ENCODE results near the gene WNT7A. TPM values are rescaled to one million over a fixed set of nuclear protein-coding genes. Genes with fewer than 3 reads are reported as not detected.

WNT7A gene
- total RNA-seq, 1 experiment from 2014 or later = not detected

- no peak for DNase-seq (ENCODE audit: low spot score)
Measured at GRCh38 chr3:13827699-13828098, 52.2 kb downstream of the WNT7A start.

GRCh38 chr3:13827256-13827655 lies 52.6 kb downstream of the WNT7A start:
- no peak for DNase-seq (ENCODE audit: low spot score)

GRCh38 chr3:13826672-13827071 lies 53.2 kb downstream of the WNT7A start:
- DNase-seq (ENCODE audit: low spot score) = no peak

GRCh38 chr3:13825821-13826220 lies 54.0 kb downstream of the WNT7A start:
- DNase-seq (ENCODE audit: low spot score) = no peak

- no peak for DNase-seq (ENCODE audit: low spot score)
Measured at GRCh38 chr3:13825311-13825579, 54.6 kb downstream of the WNT7A start.

- DNase-seq (ENCODE audit: low spot score) = no peak
Measured at GRCh38 chr3:13824521-13825310, 55.2 kb downstream of the WNT7A start.

- no peak for DNase-seq (ENCODE audit: low spot score)
Measured at GRCh38 chr3:13823692-13824091, 56.2 kb downstream of the WNT7A start.

- no peak for DNase-seq (ENCODE audit: low spot score)
Measured at GRCh38 chr3:13822871-13823585, 56.8 kb downstream of the WNT7A start.

GRCh38 chr3:13822042-13822441 lies 57.8 kb downstream of the WNT7A start:
- no peak for DNase-seq (ENCODE audit: low spot score)

- DNase-seq (ENCODE audit: low spot score) = no peak
Measured at GRCh38 chr3:13821126-13821525, 58.7 kb downstream of the WNT7A start.

- no peak for DNase-seq (ENCODE audit: low spot score)
Measured at GRCh38 chr3:13818919-13819318, 61.0 kb downstream of the WNT7A start.

- DNase-seq (ENCODE audit: low spot score) = no peak
Measured at GRCh38 chr3:13815088-13815683, 64.7 kb downstream of the WNT7A start.

- DNase-seq (ENCODE audit: low spot score) = no peak
Measured at GRCh38 chr3:13812034-13812471, 67.8 kb downstream of the WNT7A start.

GRCh38 chr3:13811614-13812013 lies 68.3 kb downstream of the WNT7A start:
- no peak for DNase-seq (ENCODE audit: low spot score)

- no peak for DNase-seq (ENCODE audit: low spot score)
Measured at GRCh38 chr3:13808550-13808949, 71.3 kb downstream of the WNT7A start.

GRCh38 chr3:13801361-13802204 lies 78.3 kb downstream of the WNT7A start:
- DNase-seq (ENCODE audit: low spot score) = peak; percentile 61

- DNase-seq (ENCODE audit: low spot score) = no peak
Measured at GRCh38 chr3:13800064-13800463, 79.8 kb downstream of the WNT7A start.

- no peak for DNase-seq (ENCODE audit: low spot score)
Measured at GRCh38 chr3:13798401-13798800, 81.5 kb downstream of the WNT7A start.

- DNase-seq (ENCODE audit: low spot score) = no peak
Measured at GRCh38 chr3:13796701-13797460, 83.0 kb downstream of the WNT7A start.

GRCh38 chr3:13795816-13796215 lies 84.1 kb downstream of the WNT7A start:
- DNase-seq (ENCODE audit: low spot score) = no peak

GRCh38 chr3:13794322-13794721 lies 85.5 kb downstream of the WNT7A start:
- no peak for DNase-seq (ENCODE audit: low spot score)
